Common myeloid progenitor, CD34-positive (primary cell): ENCODE data around the gene ERC2.
A peak's percentile ranks its signal among the peaks of the same experiment; 100 is the strongest.

Experiments used
- CTCF ChIA-PET: fragments of 350-600 bp; sonication (Branson Sonifier 250); formaldehyde crosslinking; loops from one replicate; lab custom pipeline; 2021; ENCODE audit warnings: antibody characterized with exemption; lab: Charles Lee
- POLR2A ChIA-PET: fragments of 350-600 bp; sonication (Branson Sonifier 250); formaldehyde crosslinking; loops from one replicate; lab custom pipeline; 2021; ENCODE audit warnings: antibody characterized with exemption; lab: Charles Lee
- DNase-seq, 3 donors: peaks; one replicate each; pipeline versions ENCODE4 v3.0.0 to v3.0.0-alpha.2; 2013
- H3K27ac ChIP-seq, 2 experiments: 1 replicate in 1 of 2; 2 replicates in 1 of 2; pipeline ENCODE4 v1.7.0; 2013; ENCODE audit warnings: inconsistent platforms in 2 of 2, low read length in 2 of 2, mild to moderate bottlenecking in 2 of 2, low read depth in 1 of 2, moderate library complexity in 1 of 2; ENCODE audit not compliant: severe bottlenecking in 2 of 2, insufficient read depth in 1 of 2, poor library complexity in 1 of 2
- H3K27me3 ChIP-seq, 5 experiments: replicated peaks in 2 of 5; 1 replicate in 3 of 5; 2 replicates in 2 of 5; pipeline versions ENCODE4 v1.6.1 to v1.7.0; 2013; ENCODE audit warnings: low read length in 4 of 5, mild to moderate bottlenecking in 2 of 5, moderate library complexity in 2 of 5, inconsistent platforms in 1 of 5; ENCODE audit not compliant: insufficient read depth in 5 of 5, control insufficient read depth in 4 of 5
- H3K36me3 ChIP-seq, 4 experiments: 1 replicate in 2 of 4; 2 replicates in 2 of 4; pipeline versions ENCODE4 v1.6.1 to v1.7.0; 2013; ENCODE audit warnings: low read length in 3 of 4, control low read depth in 1 of 4, mild to moderate bottlenecking in 1 of 4; ENCODE audit not compliant: control insufficient read depth in 4 of 4, insufficient read depth in 4 of 4
- H3K4me1 ChIP-seq, 4 experiments: 1 replicate in 3 of 4; 2 replicates in 1 of 4; pipeline versions ENCODE4 v1.6.1 to v1.7.1; 2013; ENCODE audit warnings: low read length in 3 of 4, mild to moderate bottlenecking in 3 of 4, control low read depth in 1 of 4, inconsistent platforms in 1 of 4, moderate library complexity in 1 of 4; ENCODE audit not compliant: control insufficient read depth in 4 of 4, insufficient read depth in 4 of 4; ENCODE audit errors: control extremely low read depth in 1 of 4
- H3K4me3 ChIP-seq, 7 experiments: 1 replicate in 4 of 7; 2 replicates in 3 of 7; pipeline versions ENCODE4 v1.5.1 to v1.7.0; 2013; ENCODE audit warnings: mild to moderate bottlenecking in 7 of 7, low read length in 6 of 7, moderate library complexity in 6 of 7, inconsistent platforms in 2 of 7, low read depth in 2 of 7, control low read depth in 1 of 7; ENCODE audit not compliant: insufficient read depth in 4 of 7, control insufficient read depth in 1 of 7; ENCODE audit errors: extremely low read depth in 1 of 7
- H3K9me3 ChIP-seq, 5 experiments: 1 replicate in 4 of 5; 2 replicates in 1 of 5; pipeline versions ENCODE4 v1.6.1 to v1.7.1; 2013; ENCODE audit warnings: low read length in 4 of 5, mild to moderate bottlenecking in 2 of 5, inconsistent platforms in 1 of 5, low read depth in 1 of 5, moderate library complexity in 1 of 5; ENCODE audit not compliant: control insufficient read depth in 4 of 5, insufficient read depth in 2 of 5; ENCODE audit errors: control extremely low read depth in 1 of 5
- WGBS: methylation state at CpG from one replicate; pipeline ENCODE4 v1.1.5; 2013; ENCODE audit not compliant: insufficient coverage; 5-methylcytosine and 5-hydroxymethylcytosine counted together

The ERC2 gene

GRCh38 chr3:55490276-55490913, 977.9 kb downstream of the ERC2 start:
- Histone ChIP-seq H3K36me3 (no peaks in the 10 kb centered on the region), H3K4me1 (peaks cover 0 to 41% (median 24%) of the 10 kb centered on the region in 4 experiments), H3K4me3 (no peak overlapping the region), H3K9me3 (no peaks in the 10 kb centered on the region), H3K27ac (no peak overlapping the region), H3K27me3 (peaks cover 3 to 86% (median 44%) of the 10 kb centered on the region in 5 experiments)
- ChIA-PET CTCF (interaction anchor here (0.7 to 1.1 kb wide), 2 partner anchors 10 to 53 kb away, joined by 3 read pairs; no protein-coding TSS in a partner anchor), POLR2A (no interaction called here)
- peak in 1 of 3 donors; percentile 7 for DNase-seq
- 35% methylated on average over 2 of the region's 3 CpGs for WGBS

GRCh38 chr3:55489798-55490132, 978.5 kb downstream of the ERC2 start:
- Histone ChIP-seq H3K27ac (no peak overlapping the region), H3K27me3 (peaks cover 3 to 91% (median 48%) of the 10 kb centered on the region in 5 experiments), H3K4me1 (peaks cover 0 to 45% (median 25%) of the 10 kb centered on the region in 4 experiments), H3K9me3 (no peaks in the 10 kb centered on the region), H3K4me3 (no peak overlapping the region), H3K36me3 (no peaks in the 10 kb centered on the region)
- DNase-seq, result no peak
- CTCF ChIA-PET, result interaction anchor here (1.1 kb wide), 1 partner anchor 53 kb away, joined by 3 read pairs; no protein-coding TSS in a partner anchor
- whole genome bisulfite sequencing, result 3% methylated on average over 16 of the region's 17 CpGs
- POLR2A ChIA-PET, result no interaction called here

- POLR2A ChIA-PET, result no interaction called here
- Histone ChIP-seq H3K4me1 (peaks cover 0 to 46% (median 26%) of the 10 kb centered on the region in 4 experiments), H3K4me3 (peak overlapping the region; percentile 18 to 82 (median 62)), H3K9me3 (no peaks in the 10 kb centered on the region), H3K36me3 (no peaks in the 10 kb centered on the region), H3K27me3 (peaks cover 3 to 99% (median 59%) of the 10 kb centered on the region in 5 experiments), H3K27ac (no peak overlapping the region)
- WGBS, result 1% methylated on average over 28 of the region's 30 CpGs
- CTCF ChIA-PET, result no interaction called here
- peak; percentile 62 to 80 (median 79) for DNase-seq
These were observed 979.7 kb downstream of the ERC2 start for GRCh38 chr3:55488398-55489055.

GRCh38 chr3:55487381-55488241, 980.7 kb downstream of the ERC2 start:
- Histone ChIP-seq H3K4me1 (peaks cover 0 to 50% (median 28%) of the 10 kb centered on the region in 4 experiments), H3K27me3 (peaks cover 3 to 99% (median 66%) of the 10 kb centered on the region in 5 experiments), H3K27ac (no peak overlapping the region), H3K4me3 (peak overlapping the region; percentile 53 to 82 (median 62)), H3K9me3 (peaks cover 0 to 2% (median 0%) of the 10 kb centered on the region in 5 experiments), H3K36me3 (no peaks in the 10 kb centered on the region)
- DNase-seq, result peak in 2 of 3 donors; percentile 38 to 47
- ChIA-PET CTCF (interaction anchor here (1.0 to 1.7 kb wide), 2 partner anchors 234 to 259 kb away, joined by 3 to 7 read pairs; no protein-coding TSS in a partner anchor), POLR2A (no interaction called here)
- under 1% methylated on average over 44 of the region's 71 CpGs for WGBS

- Histone ChIP-seq H3K36me3 (no peaks in the 10 kb centered on the region), H3K4me1 (peaks cover 0 to 55% (median 31%) of the 10 kb centered on the region in 4 experiments), H3K27me3 (peaks cover 3 to 99% (median 70%) of the 10 kb centered on the region in 5 experiments), H3K4me3 (peak within 1 kb of the TSS; percentile 53 to 82 (median 62)), H3K9me3 (peaks cover 0 to 2% (median 0%) of the 10 kb centered on the region in 5 experiments), H3K27ac (no peak within 1 kb of the TSS)
- ChIA-PET CTCF (interaction anchor here (1.0 to 1.7 kb wide), 2 partner anchors 235 to 260 kb away, joined by 3 to 7 read pairs; no protein-coding TSS in a partner anchor), POLR2A (no interaction called here)
- WGBS, result under 1% methylated on average over 43 of the region's 52 CpGs
- DNase-seq, result peak in 1 of 3 donors; percentile 38
These were observed 981.3 kb downstream of the ERC2 start, which contains the start of gene WNT5A for GRCh38 chr3:55486857-55487380. Gene WNT5A (minus strand): TSS chr3:55487306. CDS start chr3:55486985, 321 bp downstream.

- peak overlapping the region in 4 of 7 experiments; percentile 30 to 82 (median 76) for H3K4me3 ChIP-seq
- H3K9me3 ChIP-seq, result peaks cover 0 to 2% (median 0%) of the 10 kb centered on the region in 5 experiments
- H3K4me1 ChIP-seq, result peaks cover 0 to 57% (median 33%) of the 10 kb centered on the region in 4 experiments
- H3K27me3 ChIP-seq, result peaks cover 3 to 99% (median 71%) of the 10 kb centered on the region in 5 experiments
- POLR2A ChIA-PET, result no interaction called here
- H3K36me3 ChIP-seq, result no peaks in the 10 kb centered on the region
- CTCF ChIA-PET, result interaction anchor here (0.6 to 1.7 kb wide), 2 partner anchors 235 to 408 kb away, joined by 3 to 7 read pairs; no protein-coding TSS in a partner anchor
- H3K27ac ChIP-seq, result no peak overlapping the region
- 3% methylated on average over 26 of the region's 49 CpGs for WGBS
- peak in 1 of 3 donors; percentile 22 for DNase-seq
These were observed 982.0 kb downstream of the ERC2 start for GRCh38 chr3:55486101-55486856.
